ENCODE measurements around the gene CLDN7. TPM values are rescaled to one million over a fixed set of nuclear protein-coding genes. Genes with fewer than 3 reads are reported as not detected.

CLDN7 gene
- polyA plus RNA-seq, 1 donor (not counting 4 experiments of a cell fraction or from before 2014, with no cell fraction given): 6.3 TPM

GRCh38 chr17:7224110-7224509 lies 38.2 kb downstream of the CLDN7 start:
- FAIRE-seq (no peak), DNase-seq (ENCODE audit: low read depth, low spot score) (no peak)
- Histone ChIP-seq H3K79me2 (ENCODE audit: control insufficient read depth, insufficient read depth, low read length) (peaks cover 10% of the 10 kb centered on the region), H3K27me3 (ENCODE audit: control insufficient read depth, extremely low read depth, insufficient read depth, low read length) (no peaks in the 10 kb centered on the region), H3K27ac (ENCODE audit: control insufficient read depth, insufficient read depth, low read length) (no peak overlapping the region), H4K20me1 (ENCODE audit: control insufficient read depth, extremely low read depth, insufficient read depth, low read length) (peaks cover 5% of the 10 kb centered on the region), H3K9me1 (ENCODE audit: control insufficient read depth, extremely low read depth, insufficient read depth, low read length) (no peaks in the 10 kb centered on the region), H2AFZ (ENCODE audit: control insufficient read depth, low read length) (no peak overlapping the region), H3K9me3 (ENCODE audit: control insufficient read depth, low read depth, low read length) (no peaks in the 10 kb centered on the region), H3K4me2 (ENCODE audit: control insufficient read depth, extremely low read depth, insufficient read depth, low read depth, low read length) (no peak overlapping the region), H3K9ac (ENCODE audit: control insufficient read depth, extremely low read depth, insufficient read depth, low read length) (no peak overlapping the region), H3K4me1 (ENCODE audit: control insufficient read depth, extremely low read depth, insufficient read depth, low read length) (peaks cover 38% of the 10 kb centered on the region), H3K36me3 (ENCODE audit: control insufficient read depth in 2 of 2, extremely low read depth in 1 of 2, insufficient read depth in 2 of 2, low read length in 2 of 2) (peaks cover 41 to 54% of the 10 kb centered on the region in 2 experiments), H3K4me3 (ENCODE audit: control insufficient read depth in 2 of 3, extremely low read depth in 1 of 3, insufficient read depth in 2 of 3, low read depth in 1 of 3, low read length in 3 of 3) (no peak overlapping the region)
- dilution Hi-C loops (cut with MboI; ENCODE audit: extremely low pct_ligation_motif_present, low sequenced_read_pairs): no loop called here
- TF ChIP-seq CTCF (optimal IDR thresholded peaks at IDR 0.05 in 1 of 3, IDR thresholded peaks at IDR 0.05 in 1 of 3, conservative IDR thresholded peaks at IDR 0.05 in 1 of 3; ENCODE audit: extremely low read depth in 1 of 3, insufficient read depth in 2 of 3, low read length in 3 of 3): no peak
- TF ChIP-seq EZH2 (IDR thresholded peaks at IDR 0.05; ENCODE audit: low read length): no peak

- peaks cover 5% of the 10 kb centered on the region for H4K20me1 ChIP-seq (ENCODE audit: control insufficient read depth, extremely low read depth, insufficient read depth, low read length)
- H3K79me2 ChIP-seq (ENCODE audit: control insufficient read depth, insufficient read depth, low read length): peaks cover 10% of the 10 kb centered on the region
- no peak overlapping the region for H3K9ac ChIP-seq (ENCODE audit: control insufficient read depth, extremely low read depth, insufficient read depth, low read length)
- H3K4me3 ChIP-seq (ENCODE audit: control insufficient read depth in 2 of 3, extremely low read depth in 1 of 3, insufficient read depth in 2 of 3, low read depth in 1 of 3, low read length in 3 of 3): no peak overlapping the region
- no peak overlapping the region for H3K27ac ChIP-seq (ENCODE audit: control insufficient read depth, insufficient read depth, low read length)
- DNase-seq (ENCODE audit: low read depth, low spot score) (no peak), FAIRE-seq (no peak)
- no peaks in the 10 kb centered on the region for H3K9me1 ChIP-seq (ENCODE audit: control insufficient read depth, extremely low read depth, insufficient read depth, low read length)
- peaks cover 39 to 50% of the 10 kb centered on the region in 2 experiments for H3K36me3 ChIP-seq (ENCODE audit: control insufficient read depth in 2 of 2, extremely low read depth in 1 of 2, insufficient read depth in 2 of 2, low read length in 2 of 2)
- TF ChIP-seq EZH2 (IDR thresholded peaks at IDR 0.05; ENCODE audit: low read length) (no peak), CTCF (optimal IDR thresholded peaks at IDR 0.05 in 1 of 3, IDR thresholded peaks at IDR 0.05 in 1 of 3, conservative IDR thresholded peaks at IDR 0.05 in 1 of 3; ENCODE audit: extremely low read depth in 1 of 3, insufficient read depth in 2 of 3, low read length in 3 of 3) (no peak)
- H3K9me3 ChIP-seq (ENCODE audit: control insufficient read depth, low read depth, low read length): no peaks in the 10 kb centered on the region
- dilution Hi-C loops (cut with MboI; ENCODE audit: extremely low pct_ligation_motif_present, low sequenced_read_pairs): no loop called here
- H3K4me1 ChIP-seq (ENCODE audit: control insufficient read depth, extremely low read depth, insufficient read depth, low read length): peaks cover 33% of the 10 kb centered on the region
- H3K4me2 ChIP-seq (ENCODE audit: control insufficient read depth, extremely low read depth, insufficient read depth, low read depth, low read length): no peak overlapping the region
- no peaks in the 10 kb centered on the region for H3K27me3 ChIP-seq (ENCODE audit: control insufficient read depth, extremely low read depth, insufficient read depth, low read length)
- H2AFZ ChIP-seq (ENCODE audit: control insufficient read depth, low read length): no peak overlapping the region
These were observed 38.9 kb downstream of the CLDN7 start for GRCh38 chr17:7223375-7223774.
